Suprapubic skin (tissue), 4 donors: Measurements from ENCODE around the gene SLC16A3.
"Not testable (repeated sequence)": the region's sequence is repeated elsewhere in the genome, so short reads cannot be mapped to it uniquely, and the experiment has no call there.

Experiments used
- EP300 ChIP-seq: sonication (generic); formaldehyde crosslinking; IDR thresholded peaks from one replicate; pipeline ENCODE4 v1.6.1; 2017; ENCODE audit warnings: antibody characterized with exemption
- POLR2A ChIP-seq, 2 donors: fragments of 450-650 bp; IDR thresholded peaks; one replicate each; pipeline ENCODE4 v1.6.1; 2017; ENCODE audit warnings: antibody characterized with exemption in 2 of 2, mild to moderate bottlenecking in 2 of 2, moderate library complexity in 2 of 2
- POLR2AphosphoS5 ChIP-seq, 3 donors: sonication (generic); formaldehyde crosslinking; IDR thresholded peaks; one replicate each; pipeline ENCODE4 v1.6.1; 2017; ENCODE audit warnings: antibody characterized with exemption in 3 of 3
- TF ChIP-seq, protein P1 (sequence below), 2 donors: fragments of 200-600 bp in 1 of 2; fragments of 450-650 bp in 1 of 2; sonication (generic) in 1 of 2; IDR thresholded peaks; one replicate each; pipeline ENCODE4 v1.5.1; 2016 to 2019; ENCODE audit warnings: antibody characterized with exemption in 2 of 2, mild to moderate bottlenecking in 1 of 2, moderate library complexity in 1 of 2

DNA sequence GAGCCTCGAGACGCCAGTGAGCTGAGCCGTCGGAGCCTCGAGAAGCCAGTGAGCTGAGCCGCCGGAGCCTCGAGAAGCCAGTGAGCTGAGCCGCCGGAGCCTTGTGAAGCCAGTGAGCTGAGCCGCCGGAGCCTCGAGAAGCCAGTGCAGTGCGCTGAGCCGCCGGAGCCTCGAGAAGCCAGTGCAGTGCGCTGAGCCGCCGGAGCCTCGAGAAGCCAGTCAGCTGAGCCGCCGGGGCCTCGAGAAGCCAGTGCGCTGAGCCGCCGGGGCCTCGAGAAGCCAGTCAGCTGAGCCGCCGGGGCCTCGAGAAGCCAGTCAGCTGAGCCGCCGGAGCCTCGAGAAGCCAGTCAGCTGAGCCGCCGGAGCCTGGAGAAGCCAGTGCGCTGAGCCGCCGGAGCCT lies 25.3 kb downstream of the SLC16A3 start:
- TF ChIP-seq, protein P1, sequence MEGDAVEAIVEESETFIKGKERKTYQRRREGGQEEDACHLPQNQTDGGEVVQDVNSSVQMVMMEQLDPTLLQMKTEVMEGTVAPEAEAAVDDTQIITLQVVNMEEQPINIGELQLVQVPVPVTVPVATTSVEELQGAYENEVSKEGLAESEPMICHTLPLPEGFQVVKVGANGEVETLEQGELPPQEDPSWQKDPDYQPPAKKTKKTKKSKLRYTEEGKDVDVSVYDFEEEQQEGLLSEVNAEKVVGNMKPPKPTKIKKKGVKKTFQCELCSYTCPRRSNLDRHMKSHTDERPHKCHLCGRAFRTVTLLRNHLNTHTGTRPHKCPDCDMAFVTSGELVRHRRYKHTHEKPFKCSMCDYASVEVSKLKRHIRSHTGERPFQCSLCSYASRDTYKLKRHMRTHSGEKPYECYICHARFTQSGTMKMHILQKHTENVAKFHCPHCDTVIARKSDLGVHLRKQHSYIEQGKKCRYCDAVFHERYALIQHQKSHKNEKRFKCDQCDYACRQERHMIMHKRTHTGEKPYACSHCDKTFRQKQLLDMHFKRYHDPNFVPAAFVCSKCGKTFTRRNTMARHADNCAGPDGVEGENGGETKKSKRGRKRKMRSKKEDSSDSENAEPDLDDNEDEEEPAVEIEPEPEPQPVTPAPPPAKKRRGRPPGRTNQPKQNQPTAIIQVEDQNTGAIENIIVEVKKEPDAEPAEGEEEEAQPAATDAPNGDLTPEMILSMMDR (IDR thresholded peaks at IDR 0.05): not testable (repeated sequence)
- not testable (repeated sequence) for TF ChIP-seq POLR2AphosphoS5 (IDR thresholded peaks at IDR 0.05); POLR2A (IDR thresholded peaks at IDR 0.05); EP300
